H1 (cell line): Measurements from ENCODE around the gene KDF1. TPM values are rescaled to one million over a fixed set of nuclear protein-coding genes. Genes with fewer than 3 reads are reported as not detected.
"Not testable (repeated sequence)": the region's sequence is repeated elsewhere in the genome, so short reads cannot be mapped to it uniquely, and the experiment has no call there.

Source experiments
- CTCF ChIA-PET: fragments of 300-600 bp; sonication (Branson Sonifier 250); formaldehyde crosslinking; loops from one replicate; lab custom pipeline; 2021; ENCODE audit not compliant: partially characterized antibody; lab: Charles Lee
- POLR2A ChIA-PET: fragments of 300-600 bp; sonication (Branson Sonifier 250); formaldehyde crosslinking; loops from one replicate; lab custom pipeline; 2021; ENCODE audit warnings: inconsistent platforms; ENCODE audit not compliant: partially characterized antibody; lab: Charles Lee
- DNase-seq, 2 experiments: peaks; one replicate each; pipeline versions ENCODE4 v3.0.0 to v3.0.0-alpha.2; 2010 to 2022; ENCODE audit warnings: low spot score in 2 of 2, low read depth in 1 of 2, mixed read lengths in 1 of 2
- FAIRE-seq: peaks from 2 replicates; lab custom pipeline; 2011; peaks lifted over from hg19 to GRCh38; lab: Jason Lieb, UNC
- H2AFZ ChIP-seq: 2 replicates; pipeline ENCODE4 v1.8.1; 2012; ENCODE audit warnings: low read length, inconsistent platforms
- H2AK5ac ChIP-seq: 2 replicates; pipeline ENCODE4 v1.6.1; 2013; ENCODE audit warnings: low read depth, low read length
- H2BK120ac ChIP-seq: replicated peaks from 2 replicates; pipeline ENCODE3; 2013; ENCODE audit warnings: low read depth, low read length, inconsistent platforms
- H2BK12ac ChIP-seq: 2 replicates; pipeline ENCODE4 v1.6.1; 2013; ENCODE audit warnings: low read depth, low read length
- H2BK15ac ChIP-seq: 2 replicates; pipeline ENCODE4 v1.6.1; 2013; ENCODE audit warnings: low read length
- H2BK20ac ChIP-seq: 2 replicates; pipeline ENCODE4 v1.6.1; 2013; ENCODE audit warnings: low read length
- H2BK5ac ChIP-seq: 2 replicates; pipeline ENCODE4 v1.6.1; 2013; ENCODE audit warnings: low read depth, low read length
- H3K14ac ChIP-seq: 2 replicates; pipeline ENCODE4 v1.6.1; 2013; ENCODE audit warnings: inconsistent platforms; ENCODE audit not compliant: insufficient read length
- H3K18ac ChIP-seq: 2 replicates; pipeline ENCODE4 v1.6.1; 2013; ENCODE audit warnings: low read length; ENCODE audit errors: extremely low read depth
- H3K23ac ChIP-seq: 2 replicates; pipeline ENCODE4 v1.6.1; 2013; ENCODE audit warnings: inconsistent platforms; ENCODE audit not compliant: insufficient read length
- H3K23me2 ChIP-seq: 2 replicates; pipeline ENCODE4 v1.6.1; 2013; ENCODE audit warnings: low read depth, low read length
- H3K27ac ChIP-seq: 2 replicates; pipeline ENCODE4 v1.6.1; 2011; ENCODE audit warnings: low read depth, low read length, inconsistent platforms
- H3K27me3 ChIP-seq, 4 experiments: replicated peaks in 1 of 4; 1 replicate in 1 of 4; 2 replicates in 3 of 4; pipeline versions ENCODE4 v1.6.1 to v1.8.1; 2011 to 2013; ENCODE audit warnings: low read length in 3 of 4, mild to moderate bottlenecking in 3 of 4, inconsistent platforms in 2 of 4, mixed read lengths in 2 of 4, moderate library complexity in 1 of 4; ENCODE audit not compliant: control insufficient read depth in 3 of 4, insufficient read depth in 3 of 4; ENCODE audit errors: extremely low read depth in 1 of 4
- H3K36me3 ChIP-seq, 4 experiments: 2 replicates each; pipeline versions ENCODE4 v1.6.1 to v1.8.1; 2011 to 2013; ENCODE audit warnings: mild to moderate bottlenecking in 4 of 4, low read length in 3 of 4, moderate library complexity in 2 of 4, control low read depth in 1 of 4, inconsistent platforms in 1 of 4; ENCODE audit not compliant: insufficient read depth in 4 of 4, control insufficient read depth in 2 of 4
- H3K4ac ChIP-seq: replicated peaks from 2 replicates; pipeline ENCODE3; 2013; ENCODE audit warnings: low read length, low read depth, mixed read lengths, inconsistent platforms; ENCODE audit not compliant: insufficient read length
- H3K4me1 ChIP-seq, 4 experiments: replicated peaks in 1 of 4; 1 replicate in 1 of 4; 2 replicates in 3 of 4; pipeline versions ENCODE4 v1.6.1 to v1.8.1; 2011 to 2013; ENCODE audit warnings: low read length in 3 of 4, inconsistent platforms in 2 of 4, mixed read lengths in 1 of 4; ENCODE audit not compliant: insufficient read depth in 4 of 4, control insufficient read depth in 3 of 4
- H3K4me2 ChIP-seq, 2 experiments: 2 replicates each; pipeline versions ENCODE4 v1.6.1 to v1.8.1; 2011 to 2013; ENCODE audit warnings: low read depth in 2 of 2, low read length in 2 of 2, control low read depth in 1 of 2, inconsistent platforms in 1 of 2, mild to moderate bottlenecking in 1 of 2; ENCODE audit not compliant: insufficient read depth in 1 of 2
- H3K4me3 ChIP-seq, 4 experiments: fragments of 200-600, 300-600 bp in 1 of 4; sonication (generic), shearing (Covaris generic), sonication (Bioruptor Twin) in 1 of 4; 2 replicates each; pipeline versions ENCODE4 v1.5.1 to v1.8.1; 2011 to 2016; ENCODE audit warnings: low read length in 4 of 4, low read depth in 3 of 4, control low read depth in 2 of 4, inconsistent platforms in 2 of 4, mild to moderate bottlenecking in 2 of 4, mixed read lengths in 1 of 4, moderate library complexity in 1 of 4; ENCODE audit not compliant: insufficient read depth in 2 of 4; ENCODE audit errors: extremely low read depth in 1 of 4
- H3K56ac ChIP-seq: replicated peaks from 2 replicates; pipeline ENCODE3; 2013; ENCODE audit warnings: low read depth, mild to moderate bottlenecking, mixed read lengths, low read length, inconsistent platforms; ENCODE audit not compliant: insufficient read length
- H3K79me1 ChIP-seq: 2 replicates; pipeline ENCODE4 v1.6.1; 2013; ENCODE audit warnings: low read depth, low read length, control low read depth
- H3K79me2 ChIP-seq, 2 experiments: 2 replicates each; pipeline versions ENCODE4 v1.6.1 to v1.8.1; 2012 to 2013; ENCODE audit warnings: low read length in 2 of 2, mild to moderate bottlenecking in 2 of 2, inconsistent platforms in 1 of 2; ENCODE audit not compliant: insufficient read depth in 2 of 2, control insufficient read depth in 1 of 2
- H3K9ac ChIP-seq, 4 experiments: replicated peaks in 1 of 4; 1 replicate in 1 of 4; 2 replicates in 3 of 4; pipeline versions ENCODE4 v1.6.1 to v1.8.1; 2011 to 2013; ENCODE audit warnings: low read depth in 3 of 4, low read length in 3 of 4, control low read depth in 2 of 4, mild to moderate bottlenecking in 2 of 4, moderate library complexity in 2 of 4, inconsistent platforms in 1 of 4; ENCODE audit errors: extremely low read depth in 1 of 4
- H3K9me3 ChIP-seq, 2 experiments: 2 replicates each; pipeline versions ENCODE4 v1.6.1 to v1.8.1; 2012 to 2013; ENCODE audit warnings: mild to moderate bottlenecking in 2 of 2, moderate library complexity in 2 of 2, control low read depth in 1 of 2, inconsistent platforms in 1 of 2, low read depth in 1 of 2, low read length in 1 of 2, mixed read lengths in 1 of 2; ENCODE audit not compliant: insufficient read depth in 2 of 2
- H4K20me1 ChIP-seq, 2 experiments: replicated peaks in 1 of 2; 2 replicates each; pipeline versions ENCODE3 to v1.8.1; 2011 to 2013; ENCODE audit warnings: inconsistent platforms in 2 of 2, low read length in 2 of 2, mild to moderate bottlenecking in 1 of 2; ENCODE audit not compliant: insufficient read depth in 2 of 2, control insufficient read depth in 1 of 2
- H4K5ac ChIP-seq: 2 replicates; pipeline ENCODE4 v1.6.1; 2013; ENCODE audit warnings: low read length, low read depth, mixed read lengths, inconsistent platforms; ENCODE audit not compliant: insufficient read length
- H4K8ac ChIP-seq: 2 replicates; pipeline ENCODE4 v1.8.0; 2013; ENCODE audit warnings: mild to moderate bottlenecking, moderate library complexity, low read length, inconsistent platforms; ENCODE audit not compliant: insufficient read depth; ENCODE audit errors: extremely low read depth
- H4K91ac ChIP-seq: replicated peaks from 2 replicates; pipeline ENCODE3; 2013; ENCODE audit warnings: low read length, mixed read lengths, inconsistent platforms; ENCODE audit not compliant: insufficient read length
- CBX8 ChIP-seq: fragments of 300-800, 300-1000 bp; sonication (generic); IDR thresholded peaks from 2 replicates; pipeline ENCODE4 v1.7.1; 2016; ENCODE audit warnings: low read depth, low read length, borderline replicate concordance
- CTBP2 ChIP-seq: IDR thresholded peaks from 2 replicates; pipeline ENCODE4 v1.7.0; 2011; ENCODE audit warnings: borderline replicate concordance, mild to moderate bottlenecking, moderate library complexity, mixed read lengths, low read length; ENCODE audit not compliant: insufficient read depth, insufficient read length
- EP300 ChIP-seq, 2 experiments: IDR thresholded peaks; 1 replicate in 1 of 2; 2 replicates in 1 of 2; pipeline ENCODE4 v1.6.1; 2011 to 2012; ENCODE audit warnings: low read depth in 2 of 2, low read length in 2 of 2, mild to moderate bottlenecking in 2 of 2, borderline replicate concordance in 1 of 2, inconsistent platforms in 1 of 2, moderate library complexity in 1 of 2
- RBBP5 ChIP-seq: IDR thresholded peaks from 2 replicates; pipeline ENCODE4 v1.7.1; 2012; ENCODE audit warnings: low read depth, mild to moderate bottlenecking, inconsistent platforms, low read length, moderate library complexity, borderline replicate concordance
- RXRA ChIP-seq: IDR thresholded peaks from 2 replicates; pipeline ENCODE4 v1.6.1; 2011; ENCODE audit warnings: low read depth, mild to moderate bottlenecking, low read length, moderate library complexity; ENCODE audit not compliant: insufficient read depth
- SAP30 ChIP-seq: fragments of 300-600 bp; sonication (generic); IDR thresholded peaks from 2 replicates; pipeline ENCODE4 v1.7.1; 2012; ENCODE audit warnings: low read length, moderate library complexity, mild to moderate bottlenecking, inconsistent platforms; ENCODE audit not compliant: insufficient read depth, insufficient replicate concordance
- SIX5 ChIP-seq: IDR thresholded peaks from 2 replicates; pipeline ENCODE4 v1.6.1; 2011; ENCODE audit warnings: mild to moderate bottlenecking, low read depth, low read length
- SP2 ChIP-seq: IDR thresholded peaks from 2 replicates; pipeline ENCODE4 v1.6.1; 2012; ENCODE audit warnings: mild to moderate bottlenecking, low read length, inconsistent platforms
- ZNF274 ChIP-seq: IDR thresholded peaks from 2 replicates; pipeline ENCODE4 v1.7.0; 2012; ENCODE audit warnings: low read length, borderline replicate concordance; ENCODE audit errors: extremely low read depth
- WGBS, 2 experiments: shearing (Covaris generic) in 1 of 2; methylation state at CpG; one replicate each; pipeline versions ENCODE4 v1.1.6 to v1.1.7; 2013 to 2015; ENCODE audit warnings: low lambda C conversion rate in 2 of 2, mixed read lengths in 2 of 2, inconsistent platforms in 1 of 2, low coverage in 1 of 2, missing lambda C conversion rate in 1 of 2; ENCODE audit not compliant: insufficient replicate concordance in 2 of 2, insufficient coverage in 1 of 2, insufficient read length in 1 of 2; ENCODE audit errors: extremely low coverage in 1 of 2, missing lambda C conversion rate in 1 of 2; 5-methylcytosine and 5-hydroxymethylcytosine counted together
- polyA plus RNA-seq, 7 experiments: library from polyadenylated mRNA; depleted of rRNA in 3 of 7; stranded (reverse) in 5 of 7; unstranded in 2 of 7; fragments of >200 nt in 5 of 7; fragments of 200-250 nt in 2 of 7; gene quantifications; 1 replicate in 5 of 7; 2 replicates in 1 of 7; 4 replicates in 1 of 7; pipeline versions ENCODE4 v1.2.1 to v1.2.3, GENCODE V29; 2011 to 2013; ENCODE audit warnings: missing spikeins in 2 of 7, mixed read lengths in 2 of 7
- total RNA-seq: library from RNA; stranded (reverse); fragmentation: NEBNext Ultra II Directional; extraction: Animal tissue kit (Norgen Biotek cat#: 25700); gene quantifications from 2 replicates; pipeline ENCODE4 v1.2.1, GENCODE V29; 2021

Gene KDF1
- total and polyA plus RNA-seq, 2 of the 8 experiments (the other 6 are each of a cell fraction or from before 2014, with no cell fraction given), result 16.9 to 37.5 TPM

- TF ChIP-seq ZNF274 (no peak), SIX5 (no peak), CTBP2 (no peak), RBBP5 (no peak), SAP30 (no peak), EP300 (IDR thresholded peaks at IDR 0.05; ENCODE audit: borderline replicate concordance in 1 of 2, low read depth in 2 of 2, low read length in 2 of 2) (no peak), CBX8 (no peak), SP2 (no peak), RXRA (no peak)
Measured at GRCh38 chr1:26949266-26949925, 10.9 kb downstream of the KDF1 start (continued).

GRCh38 chr1:26948725-26949057, 11.6 kb downstream of the KDF1 start:
- H3K9ac ChIP-seq, H3K4me2 ChIP-seq, H2BK5ac ChIP-seq, DNase-seq, H4K91ac ChIP-seq, H2BK20ac ChIP-seq, H3K4me1 ChIP-seq, H3K23ac ChIP-seq, H3K27me3 ChIP-seq, H3K9me3 ChIP-seq, H3K18ac ChIP-seq, H3K23me2 ChIP-seq, H2BK120ac ChIP-seq, H2BK15ac ChIP-seq, H3K56ac ChIP-seq, CTCF ChIA-PET, H4K8ac ChIP-seq, H3K27ac ChIP-seq, H3K14ac ChIP-seq, H2BK12ac ChIP-seq, H2AFZ ChIP-seq, H4K20me1 ChIP-seq, H4K5ac ChIP-seq, H3K79me1 ChIP-seq, H2AK5ac ChIP-seq, H3K79me2 ChIP-seq, H3K4me3 ChIP-seq, FAIRE-seq, H3K4ac ChIP-seq: not testable (repeated sequence)
- 87% methylated on average over 16 of the region's 16 CpGs; no CpG with 5 or more reads in 1 of the 2 experiments for WGBS, 2 experiments
- POLR2A ChIA-PET, result interaction anchor here (0.6 to 5.3 kb wide), 6 partner anchors 9 to 89 kb away, joined by 3 to 26 read pairs (median 4); partner anchors contain the start of genes GPATCH3, KDF1 and NUDC
- H3K36me3 ChIP-seq, result peaks cover 2 to 40% (median 18%) of the 10 kb centered on the region in 4 experiments; a peak in 7 of 8 replicates
